ENCODE results near the gene POU2F1. TPM values are rescaled to one million over a fixed set of nuclear protein-coding genes. Genes with fewer than 3 reads are reported as not detected.
A peak's percentile ranks its signal among the peaks of the same experiment; 100 is the strongest.

Gene POU2F1
- total RNA-seq, 1 experiment from 2014 or later, result 24.5 TPM

DNA sequence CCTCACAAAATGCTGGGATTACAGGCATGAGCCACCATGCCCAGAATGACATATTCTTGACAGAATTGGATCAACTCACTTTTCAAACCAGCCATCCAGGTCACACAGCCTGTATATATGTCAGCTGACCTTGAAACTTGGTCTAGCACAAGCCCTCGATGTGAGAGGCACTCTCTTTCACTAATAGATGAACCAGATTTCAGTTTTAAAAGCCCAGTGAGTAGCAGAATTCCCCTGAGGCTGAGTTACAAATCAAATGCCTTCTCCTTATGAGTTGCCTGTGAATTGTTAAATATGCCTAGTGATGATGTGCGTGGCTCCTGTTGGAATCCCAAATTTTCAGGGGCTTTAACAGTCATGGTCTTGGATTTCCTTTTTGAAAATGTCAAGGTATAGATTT is 208.9 kb downstream of the POU2F1 start:
- H3K4me1 ChIP-seq (ENCODE audit: control insufficient read depth in 1 of 2, insufficient read depth in 2 of 2, low read length in 2 of 2), result no peaks in the 10 kb centered on the region
- no peaks in the 10 kb centered on the region for H4K20me1 ChIP-seq (ENCODE audit: insufficient read depth)
- CTCF ChIA-PET, result no interaction called here
- no peak overlapping the region for H3K4me2 ChIP-seq (ENCODE audit: low read length)
- no peaks in the 10 kb centered on the region for H3K27me3 ChIP-seq (ENCODE audit: insufficient read depth, low read length)
- no peak for TF ChIP-seq EZH2 (IDR thresholded peaks at IDR 0.05)
- no peak for TF ChIP-seq YY1 (IDR thresholded peaks at IDR 0.05; ENCODE audit: extremely low read depth, insufficient replicate concordance, low read depth, low read length)
- TF ChIP-seq ZNF274 (IDR thresholded peaks at IDR 0.05; ENCODE audit: low read depth, low read length), result no peak
- no peak for TF ChIP-seq ZFX (IDR thresholded peaks at IDR 0.05)
- TF ChIP-seq SP1 (IDR thresholded peaks at IDR 0.05; ENCODE audit: low read depth), result no peak
- TF ChIP-seq SIN3A (IDR thresholded peaks at IDR 0.05; ENCODE audit: low read depth), result no peak
- no peak for TF ChIP-seq EGR1 (IDR thresholded peaks at IDR 0.05; ENCODE audit: low read depth)
- TF ChIP-seq JUND (IDR thresholded peaks at IDR 0.05), result no peak
- no peak for TF ChIP-seq CEBPB (IDR thresholded peaks at IDR 0.05; ENCODE audit: low read depth)
- no peak for TF ChIP-seq CBX3 (IDR thresholded peaks at IDR 0.05; ENCODE audit: low read depth)
- BruUV-seq (replicated peaks), result TSS peak; percentile 17
- H3K79me2 ChIP-seq (ENCODE audit: insufficient read depth, low read length), result no peaks in the 10 kb centered on the region
- no peaks in the 10 kb centered on the region for H3K36me3 ChIP-seq (ENCODE audit: control insufficient read depth in 1 of 2, insufficient read depth in 2 of 2, low read length in 2 of 2)
- no peaks in the 10 kb centered on the region for H3K9me3 ChIP-seq (ENCODE audit: control insufficient read depth in 1 of 2, insufficient read depth in 1 of 2, low read depth in 1 of 2, low read length in 2 of 2)
- H3K4me3 ChIP-seq (replicated peaks in 1 of 2; ENCODE audit: low read depth in 1 of 2, low read length in 2 of 2), result no peak overlapping the region
- H3K27ac ChIP-seq (ENCODE audit: low read depth, low read length), result no peak overlapping the region
- no peaks in the 10 kb centered on the region for H3K9me2 ChIP-seq (ENCODE audit: insufficient read depth)
- H2AFZ ChIP-seq (ENCODE audit: low read depth, low read length, poor library complexity, severe bottlenecking), result no peak overlapping the region
- DNase-seq (ENCODE audit: low read depth, low spot score), result no peak
- intact Hi-C loops (cut with micrococcal nuclease), result no loop called here
- RAD21 ChIA-PET (ENCODE audit: low non-redundant PET in 1 of 2, low total read pairs in 2 of 2, uncharacterized antibody in 2 of 2, unreplicated experiment in 2 of 2), result no interaction called here
- H3K9ac ChIP-seq (ENCODE audit: low read length), result no peak overlapping the region
- POLR2A ChIA-PET, result no interaction called here
- ATAC-seq, result no peak

DNA sequence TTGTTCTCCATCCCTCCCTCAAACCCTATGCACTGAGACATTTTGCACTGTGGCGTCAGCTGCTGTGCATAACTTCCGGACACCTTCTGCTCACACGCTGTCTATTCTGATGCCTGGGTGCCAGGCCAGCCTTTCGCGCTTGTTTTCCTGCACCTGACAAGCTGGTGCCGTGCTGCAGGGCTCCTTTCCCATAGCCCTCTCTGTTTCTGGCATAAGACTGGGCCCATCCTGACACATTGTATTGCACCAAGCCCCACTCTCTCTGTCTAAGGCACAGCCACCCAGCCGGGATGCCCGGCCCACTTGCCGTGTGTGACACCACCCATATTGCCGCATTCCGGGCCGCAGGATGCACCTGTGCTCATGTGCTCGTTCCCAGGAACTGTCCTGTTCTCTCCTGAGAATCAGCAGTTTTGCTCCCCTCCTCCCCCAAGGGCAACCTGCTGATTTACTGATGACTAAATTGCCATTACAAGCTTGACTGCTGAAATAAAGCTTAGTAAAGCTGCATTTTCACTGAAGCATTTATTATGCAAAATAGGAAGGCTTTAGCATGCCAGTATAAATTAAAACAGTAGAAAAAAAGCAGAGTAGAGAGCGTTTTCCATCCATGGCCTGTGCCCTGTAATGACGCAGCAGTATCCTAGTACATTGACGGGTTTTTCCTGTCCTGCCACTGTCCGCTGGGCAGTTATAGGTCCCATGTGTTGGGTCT is 209.6 kb downstream of the POU2F1 start:
- no peak for ATAC-seq
- no peaks in the 10 kb centered on the region for H3K27me3 ChIP-seq (ENCODE audit: insufficient read depth, low read length)
- no peaks in the 10 kb centered on the region for H3K9me2 ChIP-seq (ENCODE audit: insufficient read depth)
- intact Hi-C loops (cut with micrococcal nuclease), result no loop called here
- no peak for DNase-seq (ENCODE audit: low read depth, low spot score)
- no peak overlapping the region for H3K4me3 ChIP-seq (replicated peaks in 1 of 2; ENCODE audit: low read depth in 1 of 2, low read length in 2 of 2)
- no peaks in the 10 kb centered on the region for H3K9me3 ChIP-seq (ENCODE audit: control insufficient read depth in 1 of 2, insufficient read depth in 1 of 2, low read depth in 1 of 2, low read length in 2 of 2)
- RAD21 ChIA-PET (ENCODE audit: low non-redundant PET in 1 of 2, low total read pairs in 2 of 2, uncharacterized antibody in 2 of 2, unreplicated experiment in 2 of 2), result interaction anchor here in 1 of 2 experiments (0.6 kb wide), 1 partner anchor 166 kb away, joined by 3 read pairs; no protein-coding TSS in a partner anchor
- H3K27ac ChIP-seq (ENCODE audit: low read depth, low read length), result no peak overlapping the region
- no peak overlapping the region for H2AFZ ChIP-seq (ENCODE audit: low read depth, low read length, poor library complexity, severe bottlenecking)
- CTCF ChIA-PET, result no interaction called here
- no TSS peak for BruUV-seq (replicated peaks)
- no peaks in the 10 kb centered on the region for H3K79me2 ChIP-seq (ENCODE audit: insufficient read depth, low read length)
- no peaks in the 10 kb centered on the region for H3K4me1 ChIP-seq (ENCODE audit: control insufficient read depth in 1 of 2, insufficient read depth in 2 of 2, low read length in 2 of 2)
- POLR2A ChIA-PET, result no interaction called here
- no peak overlapping the region for H3K4me2 ChIP-seq (ENCODE audit: low read length)
- H3K9ac ChIP-seq (ENCODE audit: low read length), result no peak overlapping the region
- H3K36me3 ChIP-seq (ENCODE audit: control insufficient read depth in 1 of 2, insufficient read depth in 2 of 2, low read length in 2 of 2), result no peaks in the 10 kb centered on the region
- H4K20me1 ChIP-seq (ENCODE audit: insufficient read depth), result no peaks in the 10 kb centered on the region
- TF ChIP-seq ZNF274 (IDR thresholded peaks at IDR 0.05; ENCODE audit: low read depth, low read length), result no peak
- TF ChIP-seq EZH2phosphoT487 (IDR thresholded peaks at IDR 0.05; ENCODE audit: borderline replicate concordance), result no peak
- no peak for TF ChIP-seq YY1 (IDR thresholded peaks at IDR 0.05; ENCODE audit: extremely low read depth, insufficient replicate concordance, low read depth, low read length)
- no peak for TF ChIP-seq EZH2 (IDR thresholded peaks at IDR 0.05)
- no peak for TF ChIP-seq SIN3A (IDR thresholded peaks at IDR 0.05; ENCODE audit: low read depth)
- no peak for TF ChIP-seq CEBPB (IDR thresholded peaks at IDR 0.05; ENCODE audit: low read depth)
- TF ChIP-seq SP1 (IDR thresholded peaks at IDR 0.05; ENCODE audit: low read depth), result no peak
- TF ChIP-seq, protein P1, sequence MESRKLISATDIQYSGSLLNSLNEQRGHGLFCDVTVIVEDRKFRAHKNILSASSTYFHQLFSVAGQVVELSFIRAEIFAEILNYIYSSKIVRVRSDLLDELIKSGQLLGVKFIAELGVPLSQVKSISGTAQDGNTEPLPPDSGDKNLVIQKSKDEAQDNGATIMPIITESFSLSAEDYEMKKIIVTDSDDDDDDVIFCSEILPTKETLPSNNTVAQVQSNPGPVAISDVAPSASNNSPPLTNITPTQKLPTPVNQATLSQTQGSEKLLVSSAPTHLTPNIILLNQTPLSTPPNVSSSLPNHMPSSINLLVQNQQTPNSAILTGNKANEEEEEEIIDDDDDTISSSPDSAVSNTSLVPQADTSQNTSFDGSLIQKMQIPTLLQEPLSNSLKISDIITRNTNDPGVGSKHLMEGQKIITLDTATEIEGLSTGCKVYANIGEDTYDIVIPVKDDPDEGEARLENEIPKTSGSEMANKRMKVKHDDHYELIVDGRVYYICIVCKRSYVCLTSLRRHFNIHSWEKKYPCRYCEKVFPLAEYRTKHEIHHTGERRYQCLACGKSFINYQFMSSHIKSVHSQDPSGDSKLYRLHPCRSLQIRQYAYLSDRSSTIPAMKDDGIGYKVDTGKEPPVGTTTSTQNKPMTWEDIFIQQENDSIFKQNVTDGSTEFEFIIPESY (IDR thresholded peaks at IDR 0.05; ENCODE audit: extremely low read depth, insufficient replicate concordance, low read length), result no peak
- no peak for TF ChIP-seq CTCF (IDR thresholded peaks at IDR 0.05 in 2 of 3, conservative IDR thresholded peaks at IDR 0.05 in 1 of 3; ENCODE audit: borderline replicate concordance in 1 of 3, insufficient read depth in 1 of 3, low read depth in 2 of 3, low read length in 2 of 3)
- TF ChIP-seq MAX (IDR thresholded peaks at IDR 0.05), result no peak
- TF ChIP-seq TCF7L2 (IDR thresholded peaks at IDR 0.05; ENCODE audit: borderline replicate concordance, extremely low read depth, insufficient read depth, insufficient read length), result no peak
- no peak for TF ChIP-seq EGR1 (IDR thresholded peaks at IDR 0.05; ENCODE audit: low read depth)
- TF ChIP-seq POLR2A (IDR thresholded peaks at IDR 0.05; ENCODE audit: borderline replicate concordance, extremely low read depth, insufficient read depth, insufficient read length), result no peak

Measured in HCT116 (cell line).